ENCODE data around the gene ARHGAP42. TPM values are rescaled to one million over a fixed set of nuclear protein-coding genes. Genes with fewer than 3 reads are reported as not detected.

The ARHGAP42 gene
- total and polyA plus RNA-seq, 2 of the 4 experiments (the other 2 are of a cell fraction) = 2.9 to 7.3 TPM

- Histone ChIP-seq H3K56ac (ENCODE audit: extremely low read depth, insufficient read depth, low read length) (no peak overlapping the region), H3K36me3 (ENCODE audit: control insufficient read depth, insufficient read depth, low read length) (no peaks in the 10 kb centered on the region), H3K4ac (ENCODE audit: low read depth, low read length) (no peak overlapping the region), H3K23ac (ENCODE audit: low read depth, low read length) (no peak overlapping the region), H4K91ac (ENCODE audit: insufficient read depth, low read depth, low read length) (no peak overlapping the region), H4K5ac (ENCODE audit: low read depth, low read length) (peak overlapping the region; percentile 48; the same call in 1 of the 2 replicates), H2BK5ac (ENCODE audit: low read depth, low read length, poor library complexity, severe bottlenecking) (no peak overlapping the region), H3K9me1 (ENCODE audit: insufficient read depth, low read length) (peaks cover 4% of the 10 kb centered on the region; the same call in 1 of the 2 replicates), H3K27ac (ENCODE audit: insufficient read depth, low read length) (no peak overlapping the region), H2BK120ac (ENCODE audit: low read depth, low read length) (no peak overlapping the region), H3K18ac (ENCODE audit: low read depth, low read length) (no peak overlapping the region), H4K20me1 (ENCODE audit: insufficient read depth, low read length) (no peaks in the 10 kb centered on the region; the same call in 1 of the 2 replicates), H3K27me3 (ENCODE audit: control insufficient read depth, insufficient read depth, low read length) (no peaks in the 10 kb centered on the region), H3K9me3 (ENCODE audit: control insufficient read depth, insufficient read depth, low read length) (no peaks in the 10 kb centered on the region), H2AFZ (replicated peaks; ENCODE audit: low read length, poor library complexity) (no peak overlapping the region), H2AK5ac (ENCODE audit: low read depth, low read length) (no peak overlapping the region), H2AK9ac (replicated peaks; ENCODE audit: low read depth, low read length, poor library complexity) (no peak overlapping the region), H3K9ac (ENCODE audit: low read depth, low read length) (no peak overlapping the region), H4K8ac (ENCODE audit: low read depth in 2 of 2, low read length in 2 of 2) (peak overlapping the region in 1 of 2 experiments; percentile 10; a peak in 1 of 4 replicates), H2BK20ac (ENCODE audit: low read depth, low read length) (no peak overlapping the region), H3K4me2 (ENCODE audit: low read depth, low read length) (no peak overlapping the region), H3K14ac (replicated peaks; ENCODE audit: low read depth, low read length) (no peak overlapping the region), H3K4me1 (ENCODE audit: control insufficient read depth, insufficient read depth, low read length) (peaks cover 3% of the 10 kb centered on the region), H3K79me1 (ENCODE audit: low read depth in 1 of 2, low read length in 2 of 2) (peaks cover 0 to 40% of the 10 kb centered on the region in 2 experiments; a peak in 2 of 4 replicates), H2BK15ac (ENCODE audit: low read depth, low read length) (no peak overlapping the region), H3K4me3 (ENCODE audit: insufficient read depth, low read depth, low read length) (no peak overlapping the region)
- 82% methylated on average over 2 of the region's 5 CpGs; no CpG with 5 or more reads in 1 of the 2 experiments for WGBS, 2 experiments (ENCODE audit: extremely low coverage in 2 of 2, insufficient read length in 1 of 2)
- CTCF ChIA-PET = no interaction called here
- no peak for DNase-seq
- intact Hi-C loops (cut with micrococcal nuclease) (loop anchor here (5.0 kb wide), 1 partner anchor 33 kb away; no protein-coding TSS in a partner anchor), in situ Hi-C loops (cut with MboI; ENCODE audit: low sequenced_read_pairs) (no loop called here), dilution Hi-C loops (cut with HindIII; ENCODE audit: low sequenced_read_pairs, unreplicated experiment) (no loop called here)
- no peak for ATAC-seq (ENCODE audit: low read depth)
- TF ChIP-seq CHD1 (IDR thresholded peaks at IDR 0.05; ENCODE audit: low read depth, low read length) = no peak
- no peak for TF ChIP-seq SMC3 (IDR thresholded peaks at IDR 0.05; ENCODE audit: low read depth, low read length)
- TF ChIP-seq MXI1 (IDR thresholded peaks at IDR 0.05; ENCODE audit: borderline replicate concordance, low read depth, low read length) = no peak
- no peak for TF ChIP-seq CTCF (conservative IDR thresholded peaks at IDR 0.05; ENCODE audit: low read depth, low read length)
- TF ChIP-seq MAZ (IDR thresholded peaks at IDR 0.05; ENCODE audit: borderline replicate concordance, low read depth, low read length) = no peak
- no peak for TF ChIP-seq RFX5 (IDR thresholded peaks at IDR 0.05; ENCODE audit: low read depth, low read length)
- no peak for TF ChIP-seq ELK1 (IDR thresholded peaks at IDR 0.05; ENCODE audit: borderline replicate concordance, low read depth, low read length)
- no peak for TF ChIP-seq RAD21 (IDR thresholded peaks at IDR 0.05; ENCODE audit: low read length)
- no peak for TF ChIP-seq NFE2L2 (IDR thresholded peaks at IDR 0.05; ENCODE audit: low read depth, low read length)
- no peak for TF ChIP-seq FOS (IDR thresholded peaks at IDR 0.05; ENCODE audit: low read depth, low read length)
- no TSS peak for BruUV-seq (replicated peaks)
- POLR2A ChIA-PET (ENCODE audit: unreplicated experiment) = no interaction called here
These were observed 16.9 kb downstream of the ARHGAP42 start for GRCh38 chr11:100703801-100704575.

Data from IMR-90 (cell line).